ENCODE results near the gene EPS8L3. TPM values are rescaled to one million over a fixed set of nuclear protein-coding genes. Genes with fewer than 3 reads are reported as not detected.

Gene EPS8L3
- total RNA-seq, 1 experiment from 2014 or later, result not detected

DNA sequence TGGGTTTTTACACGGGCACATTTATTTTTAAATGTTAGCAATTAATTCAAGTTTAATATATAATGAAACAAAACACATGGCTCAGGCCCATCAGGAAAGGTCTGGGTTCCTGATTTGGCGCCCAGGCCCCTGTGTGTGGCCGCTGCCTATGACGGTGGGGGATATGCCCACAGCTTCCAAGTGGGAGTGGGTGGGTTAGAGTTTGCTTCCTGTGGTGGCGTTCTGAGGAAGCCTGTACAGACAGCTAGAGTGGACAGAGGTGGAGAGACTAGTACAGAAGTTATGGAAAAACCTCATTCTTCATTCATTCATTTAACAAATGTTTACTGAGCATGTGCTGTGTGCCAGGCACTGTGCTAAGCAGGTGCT is 22.4 kb upstream of the EPS8L3 start:
- BruUV-seq (replicated peaks), result no TSS peak
- H3K27me3 ChIP-seq (replicated peaks; ENCODE audit: insufficient read depth, low read depth, low read length, poor library complexity), result no peaks in the 10 kb centered on the region
- intact Hi-C loops (cut with micrococcal nuclease; ENCODE audit: unreplicated experiment), result no loop called here
- H3K27ac ChIP-seq (ENCODE audit: low read depth, low read length, poor library complexity, severe bottlenecking), result no peak overlapping the region
- no peak for DNase-seq (ENCODE audit: low spot score)
- peaks cover 3% of the 10 kb centered on the region for H3K4me1 ChIP-seq (ENCODE audit: insufficient read depth, low read length, poor library complexity, severe bottlenecking)
- no peak overlapping the region for H3K4me3 ChIP-seq (ENCODE audit: low read depth, low read length, poor library complexity, severe bottlenecking)
- H3K9me3 ChIP-seq (ENCODE audit: low read depth, low read length, poor library complexity, severe bottlenecking), result no peaks in the 10 kb centered on the region
- CTCF ChIA-PET, result no interaction called here
- no peaks in the 10 kb centered on the region for H3K36me3 ChIP-seq (ENCODE audit: insufficient read depth, low read length, poor library complexity, severe bottlenecking)
- TF ChIP-seq EZH2 (IDR thresholded peaks at IDR 0.05; ENCODE audit: borderline replicate concordance, low read depth, low read length, poor library complexity, severe bottlenecking) (no peak), CTCF (conservative IDR thresholded peaks at IDR 0.05; ENCODE audit: low read depth, low read length) (no peak)
- POLR2A ChIA-PET (ENCODE audit: low non-redundant PET), result no interaction called here

- H3K4me3 ChIP-seq (ENCODE audit: low read depth, low read length, poor library complexity, severe bottlenecking), result no peak overlapping the region
- no peak for TF ChIP-seq EZH2 (IDR thresholded peaks at IDR 0.05; ENCODE audit: borderline replicate concordance, low read depth, low read length, poor library complexity, severe bottlenecking)
- no peak for TF ChIP-seq CTCF (conservative IDR thresholded peaks at IDR 0.05; ENCODE audit: low read depth, low read length)
- no peak overlapping the region for H3K27ac ChIP-seq (ENCODE audit: low read depth, low read length, poor library complexity, severe bottlenecking)
- ChIA-PET CTCF (no interaction called here), POLR2A (ENCODE audit: low non-redundant PET) (no interaction called here)
- H3K4me1 ChIP-seq (ENCODE audit: insufficient read depth, low read length, poor library complexity, severe bottlenecking), result no peaks in the 10 kb centered on the region
- H3K36me3 ChIP-seq (ENCODE audit: insufficient read depth, low read length, poor library complexity, severe bottlenecking), result no peaks in the 10 kb centered on the region
- H3K9me3 ChIP-seq (ENCODE audit: low read depth, low read length, poor library complexity, severe bottlenecking), result no peaks in the 10 kb centered on the region
- H3K27me3 ChIP-seq (replicated peaks; ENCODE audit: insufficient read depth, low read depth, low read length, poor library complexity), result no peaks in the 10 kb centered on the region
- intact Hi-C loops (cut with micrococcal nuclease; ENCODE audit: unreplicated experiment), result no loop called here
- no peak for DNase-seq (ENCODE audit: low spot score)
- no TSS peak for BruUV-seq (replicated peaks)
These were observed 21.9 kb upstream of the EPS8L3 start for GRCh38 chr1:109785446-109786111.

GRCh38 chr1:109784551-109785252 is 21.0 kb upstream of the EPS8L3 start:
- ChIA-PET POLR2A (ENCODE audit: low non-redundant PET) (no interaction called here), CTCF (no interaction called here)
- TF ChIP-seq CTCF (conservative IDR thresholded peaks at IDR 0.05; ENCODE audit: low read depth, low read length) (no peak), EZH2 (IDR thresholded peaks at IDR 0.05; ENCODE audit: borderline replicate concordance, low read depth, low read length, poor library complexity, severe bottlenecking) (no peak)
- Histone ChIP-seq H3K4me3 (ENCODE audit: low read depth, low read length, poor library complexity, severe bottlenecking) (no peak overlapping the region), H3K9me3 (ENCODE audit: low read depth, low read length, poor library complexity, severe bottlenecking) (no peaks in the 10 kb centered on the region), H3K36me3 (ENCODE audit: insufficient read depth, low read length, poor library complexity, severe bottlenecking) (no peaks in the 10 kb centered on the region), H3K27me3 (replicated peaks; ENCODE audit: insufficient read depth, low read depth, low read length, poor library complexity) (no peaks in the 10 kb centered on the region), H3K4me1 (ENCODE audit: insufficient read depth, low read length, poor library complexity, severe bottlenecking) (no peaks in the 10 kb centered on the region), H3K27ac (ENCODE audit: low read depth, low read length, poor library complexity, severe bottlenecking) (no peak overlapping the region)
- intact Hi-C loops (cut with micrococcal nuclease; ENCODE audit: unreplicated experiment), result no loop called here
- DNase-seq (ENCODE audit: low spot score), result no peak
- BruUV-seq (replicated peaks), result no TSS peak

Data from A673 (cell line).